Activated CD4-positive, alpha-beta T cell treated with anti-CD3 and anti-CD28 coated beads for 36 hours (primary cell): ENCODE data around the gene PRMT3. TPM values are rescaled to one million over a fixed set of nuclear protein-coding genes. Genes with fewer than 3 reads are reported as not detected.
"Not testable (repeated sequence)": the region's sequence is repeated elsewhere in the genome, so short reads cannot be mapped to it uniquely, and the experiment has no call there.

Experiments
- ATAC-seq: fragments of 200-7000 bp; cut with Tn5 transposase; one replicate; pipeline ENCODE4 v1.10.0; 2021; ENCODE audit warnings: mild to moderate bottlenecking, moderate library complexity
- CTCF ChIA-PET: fragments of 350-600 bp; sonication (Branson Sonifier 250); formaldehyde crosslinking; loops from one replicate; lab custom pipeline; 2021; ENCODE audit warnings: antibody characterized with exemption; lab: Charles Lee
- POLR2A ChIA-PET: fragments of 350-600 bp; sonication (Branson Sonifier 250); formaldehyde crosslinking; loops from one replicate; lab custom pipeline; 2021; ENCODE audit warnings: antibody characterized with exemption, inconsistent platforms; lab: Charles Lee
- DNase-seq: peaks from one replicate; pipeline ENCODE4 v3.0.0-alpha.2; 2020
- H3K27ac Mint-ChIP-seq: one replicate; pipeline ENCODE4 v1.8.0; 2021; ENCODE audit warnings: mixed read lengths
- H3K27me3 Mint-ChIP-seq: one replicate; pipeline ENCODE4 v1.8.0; 2021; ENCODE audit warnings: mixed read lengths
- H3K36me3 Mint-ChIP-seq: one replicate; pipeline ENCODE4 v1.8.0; 2021; ENCODE audit warnings: low read depth, mixed read lengths
- H3K4me1 Mint-ChIP-seq: one replicate; pipeline ENCODE4 v1.8.0; 2021; ENCODE audit warnings: mixed read lengths
- H3K4me3 Mint-ChIP-seq: one replicate; pipeline ENCODE4 v1.8.0; 2021; ENCODE audit warnings: mild to moderate bottlenecking, moderate library complexity, mixed read lengths
- H3K9me3 Mint-ChIP-seq: one replicate; pipeline ENCODE4 v1.8.0; 2021; ENCODE audit warnings: low read depth, mixed read lengths
- intact Hi-C, 2 experiments: fragments of 100-400 bp; cut with DNase I in 1 of 2; cut with micrococcal nuclease in 1 of 2; formaldehyde crosslinking; loops; one replicate each; pipeline versions ENCODE4 v1.14.2 to v1.15.1; 2022 to 2024; cut with DNase I, micrococcal nuclease
- total RNA-seq, 2 experiments: library from RNA; stranded (reverse); gene quantifications; one replicate each; pipeline ENCODE4 v1.2.3, GENCODE V29; 2021

Gene PRMT3
- total RNA-seq, 2 experiments from 2014 or later: 36.5 to 39.0 TPM

- no peaks in the 10 kb centered on the region for H3K4me1 Mint-ChIP-seq
- peaks cover 28% of the 10 kb centered on the region for H3K36me3 Mint-ChIP-seq
- ChIA-PET POLR2A (interaction anchor here (0.6 kb wide), 1 partner anchor 91 kb away, joined by 3 read pairs; no protein-coding TSS in a partner anchor), CTCF (no interaction called here)
- no peaks in the 10 kb centered on the region for H3K9me3 Mint-ChIP-seq
- H3K4me3 Mint-ChIP-seq: no peak overlapping the region
- no peak overlapping the region for H3K27ac Mint-ChIP-seq
- ATAC-seq (no peak), DNase-seq (no peak)
- intact Hi-C loops: no loop called here
- no peaks in the 10 kb centered on the region for H3K27me3 Mint-ChIP-seq
Measured at GRCh38 chr11:20457934-20458680, 70.6 kb downstream of the PRMT3 start.

- Mint-ChIP-seq H3K4me3 (no peak overlapping the region), H3K36me3 (peaks cover 30% of the 10 kb centered on the region), H3K9me3 (no peaks in the 10 kb centered on the region), H3K27ac (no peak overlapping the region), H3K27me3 (no peaks in the 10 kb centered on the region), H3K4me1 (no peaks in the 10 kb centered on the region)
- ATAC-seq: no peak
- intact Hi-C loops: no loop called here
- ChIA-PET CTCF (interaction anchor here (1.3 kb wide), 1 partner anchor 62 kb away, joined by 4 read pairs; no protein-coding TSS in a partner anchor), POLR2A (interaction anchor here (0.6 kb wide), 1 partner anchor 92 kb away, joined by 3 read pairs; no protein-coding TSS in a partner anchor)
- DNase-seq: no peak
Measured at GRCh38 chr11:20458905-20459632, 71.6 kb downstream of the PRMT3 start.

GRCh38 chr11:20459865-20460264, 72.3 kb downstream of the PRMT3 start:
- ATAC-seq (no peak), DNase-seq (no peak)
- Mint-ChIP-seq H3K4me1 (no peaks in the 10 kb centered on the region), H3K36me3 (peaks cover 34% of the 10 kb centered on the region), H3K4me3 (no peak overlapping the region), H3K27me3 (no peaks in the 10 kb centered on the region), H3K9me3 (no peaks in the 10 kb centered on the region), H3K27ac (no peak overlapping the region)
- intact Hi-C loops: no loop called here
- ChIA-PET CTCF (interaction anchor here (1.3 kb wide), 1 partner anchor 63 kb away, joined by 4 read pairs; no protein-coding TSS in a partner anchor), POLR2A (no interaction called here)

GRCh38 chr11:20464518-20464917, 77.0 kb downstream of the PRMT3 start:
- Mint-ChIP-seq H3K4me1 (no peaks in the 10 kb centered on the region), H3K4me3 (no peak overlapping the region), H3K27me3 (no peaks in the 10 kb centered on the region), H3K36me3 (peaks cover 44% of the 10 kb centered on the region), H3K27ac (no peak overlapping the region), H3K9me3 (no peaks in the 10 kb centered on the region)
- intact Hi-C loops: no loop called here
- no peak for DNase-seq
- POLR2A ChIA-PET: no interaction called here
- CTCF ChIA-PET: no interaction called here
- ATAC-seq: no peak

GRCh38 chr11:20467487-20468185, 80.1 kb downstream of the PRMT3 start:
- Mint-ChIP-seq H3K4me1 (peaks cover 6% of the 10 kb centered on the region), H3K27ac (no peak overlapping the region), H3K27me3 (no peaks in the 10 kb centered on the region), H3K9me3 (no peaks in the 10 kb centered on the region), H3K36me3 (peaks cover 63% of the 10 kb centered on the region), H3K4me3 (no peak overlapping the region)
- intact Hi-C loops: no loop called here
- ATAC-seq (no peak), DNase-seq (no peak)
- ChIA-PET CTCF (no interaction called here), POLR2A (no interaction called here)

GRCh38 chr11:20470348-20470747, 82.8 kb downstream of the PRMT3 start:
- ATAC-seq (no peak), DNase-seq (no peak)
- ChIA-PET CTCF (interaction anchor here (0.7 kb wide), 1 partner anchor 61 kb away, joined by 3 read pairs; no protein-coding TSS in a partner anchor), POLR2A (no interaction called here)
- Mint-ChIP-seq H3K27ac (no peak overlapping the region), H3K27me3 (no peaks in the 10 kb centered on the region), H3K9me3 (no peaks in the 10 kb centered on the region), H3K4me3 (no peak overlapping the region), H3K4me1 (peaks cover 9% of the 10 kb centered on the region), H3K36me3 (peaks cover 65% of the 10 kb centered on the region)
- intact Hi-C loops: no loop called here

- H3K27me3 Mint-ChIP-seq, DNase-seq, intact Hi-C loops, ATAC-seq, H3K9me3 Mint-ChIP-seq, H3K27ac Mint-ChIP-seq, CTCF ChIA-PET, H3K4me3 Mint-ChIP-seq: not testable (repeated sequence)
- POLR2A ChIA-PET: interaction anchor here (0.6 kb wide), 1 partner anchor 45 kb away, joined by 3 read pairs; no protein-coding TSS in a partner anchor
- Mint-ChIP-seq H3K4me1 (peaks cover 13% of the 10 kb centered on the region), H3K36me3 (peaks cover 63% of the 10 kb centered on the region)
Measured at GRCh38 chr11:20471929-20472328, 84.4 kb downstream of the PRMT3 start.

GRCh38 chr11:20474176-20474881, 86.8 kb downstream of the PRMT3 start:
- ATAC-seq: no peak
- no peak for DNase-seq
- ChIA-PET POLR2A (interaction anchor here (0.6 kb wide), 1 partner anchor 18 kb away, joined by 3 read pairs; no protein-coding TSS in a partner anchor), CTCF (interaction anchor here (0.8 kb wide), 1 partner anchor 28 kb away, joined by 3 read pairs; no protein-coding TSS in a partner anchor)
- Mint-ChIP-seq H3K36me3 (peaks cover 55% of the 10 kb centered on the region), H3K27ac (no peak overlapping the region), H3K27me3 (no peaks in the 10 kb centered on the region), H3K4me1 (peaks cover 24% of the 10 kb centered on the region), H3K9me3 (no peaks in the 10 kb centered on the region), H3K4me3 (no peak overlapping the region)
- intact Hi-C loops: no loop called here

- ChIA-PET POLR2A (interaction anchor here (0.6 kb wide), 1 partner anchor 17 kb away, joined by 3 read pairs; no protein-coding TSS in a partner anchor), CTCF (no interaction called here)
- Mint-ChIP-seq H3K4me1 (peaks cover 24% of the 10 kb centered on the region), H3K27ac (no peak overlapping the region), H3K9me3 (no peaks in the 10 kb centered on the region), H3K36me3 (peaks cover 61% of the 10 kb centered on the region), H3K4me3 (no peak overlapping the region), H3K27me3 (no peaks in the 10 kb centered on the region)
- DNase-seq (no peak), ATAC-seq (no peak)
- intact Hi-C loops: no loop called here
Measured at GRCh38 chr11:20474882-20475517, 87.5 kb downstream of the PRMT3 start.

GRCh38 chr11:20477418-20478090, 90.0 kb downstream of the PRMT3 start:
- no peak overlapping the region for H3K27ac Mint-ChIP-seq
- H3K4me3 Mint-ChIP-seq: no peak overlapping the region
- H3K36me3 Mint-ChIP-seq: peaks cover 52% of the 10 kb centered on the region
- peaks cover 18% of the 10 kb centered on the region for H3K4me1 Mint-ChIP-seq
- ATAC-seq: no peak
- DNase-seq: no peak
- POLR2A ChIA-PET: no interaction called here
- H3K9me3 Mint-ChIP-seq: no peaks in the 10 kb centered on the region
- CTCF ChIA-PET: interaction anchor here (0.9 to 1.2 kb wide), 2 partner anchors 28 to 97 kb away, joined by 3 read pairs; no protein-coding TSS in a partner anchor
- no peaks in the 10 kb centered on the region for H3K27me3 Mint-ChIP-seq
- intact Hi-C loops: no loop called here
